ENCODE results near the gene GFY. TPM values are rescaled to one million over a fixed set of nuclear protein-coding genes. Genes with fewer than 3 reads are reported as not detected.

GFY gene
- total RNA-seq, 4 donors from 2014 or later, result not detected

- DNase-seq, result no peak
- Histone ChIP-seq H3K36me3 (no peaks in the 10 kb centered on the region), H3K9me3 (peaks cover 3 to 6% of the 10 kb centered on the region in 2 donors), H3K27me3 (peaks cover 11% of the 10 kb centered on the region), H3K27ac (no peak overlapping the region), H3K4me1 (no peaks in the 10 kb centered on the region), H3K4me3 (no peak overlapping the region)
- intact Hi-C loops (cut with DNase I; ENCODE audit: low total_unique reads) (no loop called here), in situ Hi-C loops (cut with MboI; ENCODE audit: low pct_ligation_motif_present in 1 of 4, low pct_unique_long_range_greater_than_20kb in 1 of 4, low sequenced_read_pairs in 3 of 4) (no loop called here)
- 0 to 75% methylated on average over 1 of the region's 1 CpG for WGBS, 2 donors (ENCODE audit: low coverage in 1 of 2)
- TF ChIP-seq EP300 (IDR thresholded peaks at IDR 0.05; ENCODE audit: low read depth) (no peak), POLR2AphosphoS5 (IDR thresholded peaks at IDR 0.05) (no peak)
Observed at GRCh38 chr19:49383599-49383998, 41.6 kb upstream of the GFY start.

GRCh38 chr19:49387936-49388372 is 37.2 kb upstream of the GFY start, which contains the start of gene KASH5:
Gene KASH5, plus strand, starts transcription at chr19:49388249. Its CDS starts 2,635 bp downstream, at chr19:49390884.
- no peaks in the 10 kb centered on the region for H3K27me3 ChIP-seq
- intact Hi-C loops (cut with DNase I; ENCODE audit: low total_unique reads) (no loop called here), in situ Hi-C loops (cut with MboI; ENCODE audit: low pct_ligation_motif_present in 1 of 4, low pct_unique_long_range_greater_than_20kb in 1 of 4, low sequenced_read_pairs in 3 of 4) (no loop called here)
- 73% methylated on average over 40 of the region's 40 CpGs; no CpG with 5 or more reads in 1 of the 2 donors for WGBS, 2 donors (ENCODE audit: low coverage in 1 of 2)
- peaks cover 0 to 3% (median 0%) of the 10 kb centered on the region in 4 donors for H3K4me1 ChIP-seq
- peak within 1 kb of the TSS in 3 of 4 donors; percentile 7 to 22 (median 12) for H3K4me3 ChIP-seq
- no peak within 1 kb of the TSS for H3K27ac ChIP-seq
- DNase-seq, result peak; percentile 78
- H3K9me3 ChIP-seq, result peaks cover 0 to under 1% of the 10 kb centered on the region in 2 donors
- no peak for TF ChIP-seq POLR2AphosphoS5 (IDR thresholded peaks at IDR 0.05)
- TF ChIP-seq POLR2A (IDR thresholded peaks at IDR 0.05), result no peak
- no peak for TF ChIP-seq CTCF (IDR thresholded peaks at IDR 0.05)
- TF ChIP-seq EP300 (IDR thresholded peaks at IDR 0.05; ENCODE audit: low read depth), result no peak
- H3K36me3 ChIP-seq, result no peaks in the 10 kb centered on the region

- in situ Hi-C loops (cut with MboI; ENCODE audit: low pct_ligation_motif_present in 1 of 4, low pct_unique_long_range_greater_than_20kb in 1 of 4, low sequenced_read_pairs in 3 of 4), result no loop called here
- WGBS, 2 donors (ENCODE audit: low coverage in 1 of 2), result 98% methylated on average over 9 of the region's 20 CpGs; no CpG with 5 or more reads in 1 of the 2 donors
- Histone ChIP-seq H3K9me3 (no peaks in the 10 kb centered on the region), H3K36me3 (no peaks in the 10 kb centered on the region), H3K27me3 (peaks cover 7% of the 10 kb centered on the region), H3K27ac (no peak overlapping the region), H3K4me3 (no peak overlapping the region), H3K4me1 (peaks cover 0 to 3% (median 0%) of the 10 kb centered on the region in 4 donors)
- intact Hi-C loops (cut with DNase I; ENCODE audit: low total_unique reads), result no loop called here
- TF ChIP-seq POLR2AphosphoS5 (IDR thresholded peaks at IDR 0.05), result no peak
- TF ChIP-seq CTCF (IDR thresholded peaks at IDR 0.05), result no peak
- no peak for TF ChIP-seq EP300 (IDR thresholded peaks at IDR 0.05; ENCODE audit: low read depth)
- TF ChIP-seq POLR2A (IDR thresholded peaks at IDR 0.05), result no peak
- DNase-seq, result no peak
Observed at GRCh38 chr19:49389406-49389805, 35.8 kb upstream of the GFY start.

GRCh38 chr19:49390131-49390928 is 34.9 kb upstream of the GFY start:
- peaks cover 0 to 3% (median 0%) of the 10 kb centered on the region in 4 donors for H3K4me1 ChIP-seq
- no peak overlapping the region for H3K4me3 ChIP-seq
- no peak overlapping the region for H3K27ac ChIP-seq
- no peaks in the 10 kb centered on the region for H3K36me3 ChIP-seq
- intact Hi-C loops (cut with DNase I; ENCODE audit: low total_unique reads) (loop anchor here (5.0 kb wide), 1 partner anchor 52 kb away; the partner anchor contains the start of gene SLC17A7), in situ Hi-C loops (cut with MboI; ENCODE audit: low pct_ligation_motif_present in 1 of 4, low pct_unique_long_range_greater_than_20kb in 1 of 4, low sequenced_read_pairs in 3 of 4) (loop anchor here in 3 of 4 donors (5.0 to 10.0 kb wide), 3 partner anchors 47 to 54 kb away; partner anchors contain the start of gene SLC17A7 (in 2 of the 3))
- TF ChIP-seq POLR2AphosphoS5 (IDR thresholded peaks at IDR 0.05), result no peak
- no peak for TF ChIP-seq POLR2A (IDR thresholded peaks at IDR 0.05)
- no peak for TF ChIP-seq CTCF (IDR thresholded peaks at IDR 0.05)
- no peak for TF ChIP-seq EP300 (IDR thresholded peaks at IDR 0.05; ENCODE audit: low read depth)
- no peaks in the 10 kb centered on the region for H3K9me3 ChIP-seq
- DNase-seq, result no peak
- WGBS, 2 donors (ENCODE audit: low coverage in 1 of 2), result 33 to 63% methylated on average over 3 to 23 of the region's 26 CpGs
- peaks cover 8% of the 10 kb centered on the region for H3K27me3 ChIP-seq
